GM19240 (cell line): ENCODE results near the gene PNKP.

ENCODE experiments used
- DNase-seq: peaks from one replicate; pipeline ENCODE4 v3.0.0; 2011; ENCODE audit warnings: low spot score; ENCODE audit not compliant: insufficient read length

The PNKP gene

GRCh38 chr19:49890349-49891311, 23.3 kb upstream of the PNKP start:
- no peak for DNase-seq

- no peak for DNase-seq
These were observed 22.4 kb upstream of the PNKP start for GRCh38 chr19:49889687-49890348.

DNA sequence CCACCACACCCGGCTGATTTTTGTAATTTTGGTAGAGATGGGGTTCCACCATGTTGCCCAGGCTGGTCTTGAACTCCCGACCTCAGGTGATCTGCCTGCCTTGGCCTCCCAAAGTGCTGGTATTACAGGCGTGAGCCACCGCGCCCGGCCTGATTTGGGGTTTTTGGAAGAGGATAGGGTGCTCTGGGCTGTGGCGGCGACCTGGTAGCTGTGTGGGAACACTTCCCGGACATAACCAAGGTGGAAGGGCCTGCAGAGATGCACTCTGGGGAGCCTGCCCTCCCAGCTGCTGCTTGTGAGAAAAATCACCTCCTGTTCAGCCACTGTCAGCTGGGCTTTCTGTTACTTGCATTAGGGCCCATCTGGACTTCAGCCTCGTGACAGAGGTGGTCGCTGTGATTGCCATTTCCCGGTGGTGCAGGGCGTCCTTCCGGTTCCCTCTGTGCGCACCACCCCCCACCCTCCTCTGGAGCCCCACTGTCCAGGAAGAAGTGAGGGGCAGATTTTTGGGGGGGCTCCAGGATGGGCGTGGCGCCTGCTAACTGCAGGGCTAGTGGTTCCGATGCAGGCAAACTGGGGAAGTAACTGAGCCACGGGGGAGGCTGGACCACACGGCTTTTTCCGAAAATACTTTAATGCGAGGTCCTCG, 21.8 kb upstream of the PNKP start:
- DNase-seq, result no peak

- no peak for DNase-seq
These were observed 21.1 kb upstream of the PNKP start for GRCh38 chr19:49888510-49888824.

DNA sequence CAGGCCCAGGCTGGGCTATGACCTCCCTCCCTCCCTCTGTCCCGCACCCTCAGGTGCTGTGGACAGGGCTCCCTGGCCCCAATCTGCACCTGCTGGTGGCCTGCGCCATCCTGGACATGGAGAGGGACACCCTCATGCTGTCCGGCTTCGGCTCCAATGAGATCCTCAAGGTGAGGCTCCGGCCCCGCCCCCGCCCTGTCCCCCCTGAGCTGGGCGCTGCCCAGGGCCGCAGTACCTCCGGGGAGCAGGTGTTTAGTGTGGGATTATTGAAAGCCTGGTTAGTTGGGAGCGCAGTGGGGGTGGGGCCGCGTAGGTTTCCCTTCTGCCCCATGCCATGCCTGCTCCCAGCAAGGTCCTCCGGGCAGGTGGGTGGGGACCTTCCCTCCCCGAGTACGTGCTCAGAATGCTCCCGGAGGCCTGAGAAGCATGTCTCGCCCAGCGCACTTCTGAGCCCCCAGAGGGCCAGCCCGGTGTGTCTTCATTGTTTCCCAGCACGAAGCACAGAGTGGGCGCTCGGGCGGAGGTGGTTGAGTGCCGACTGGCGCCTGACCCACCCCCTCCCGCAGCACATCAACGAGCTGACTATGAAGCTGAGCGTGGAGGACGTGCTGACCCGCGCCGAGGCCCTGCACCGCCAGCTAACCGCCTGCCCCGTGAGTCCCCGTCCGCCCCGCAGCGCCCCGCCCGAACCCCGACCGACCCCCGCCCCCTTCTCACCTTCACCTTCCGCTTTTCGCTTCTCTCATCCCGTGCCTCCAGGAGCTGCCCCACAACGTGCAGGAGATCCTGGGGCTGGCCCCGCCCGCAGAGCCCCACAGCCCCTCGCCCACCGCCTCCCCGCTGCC, 20.5 kb upstream of the PNKP start:
- no peak for DNase-seq

DNA sequence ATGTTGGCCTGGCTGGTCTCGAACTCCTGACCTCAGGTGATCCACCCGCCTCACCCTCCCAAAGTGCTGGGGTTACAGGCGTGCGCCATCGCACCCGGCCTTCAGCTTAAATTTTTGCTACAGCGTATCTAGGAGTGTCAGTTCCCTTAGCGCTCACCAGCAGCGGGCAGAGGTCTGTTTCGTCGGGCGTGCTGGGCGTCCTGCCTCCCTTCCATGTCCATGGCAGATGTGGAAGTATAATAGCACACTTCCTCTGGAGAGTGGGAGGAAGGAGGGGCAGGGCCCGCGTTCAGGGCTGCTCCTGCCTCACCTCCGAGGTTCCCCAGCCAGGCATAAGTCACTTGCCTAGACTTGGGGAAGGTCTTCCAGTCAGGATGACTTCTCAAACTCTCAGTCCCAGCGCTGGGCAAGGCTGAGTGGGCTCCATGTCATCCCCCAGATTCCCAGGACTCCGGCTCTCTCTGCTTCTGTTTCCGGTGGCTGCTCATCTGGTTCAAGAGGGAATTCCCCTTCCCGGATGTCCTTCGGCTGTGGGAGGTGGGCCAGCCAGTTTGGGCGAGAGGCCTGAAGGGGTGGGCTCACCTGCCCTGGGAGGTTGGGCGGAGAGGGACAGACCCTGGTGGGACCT, 19.8 kb upstream of the PNKP start:
- DNase-seq, result no peak

- no peak for DNase-seq
These were observed 17.4 kb upstream of the PNKP start for GRCh38 chr19:49884760-49885159.

DNA sequence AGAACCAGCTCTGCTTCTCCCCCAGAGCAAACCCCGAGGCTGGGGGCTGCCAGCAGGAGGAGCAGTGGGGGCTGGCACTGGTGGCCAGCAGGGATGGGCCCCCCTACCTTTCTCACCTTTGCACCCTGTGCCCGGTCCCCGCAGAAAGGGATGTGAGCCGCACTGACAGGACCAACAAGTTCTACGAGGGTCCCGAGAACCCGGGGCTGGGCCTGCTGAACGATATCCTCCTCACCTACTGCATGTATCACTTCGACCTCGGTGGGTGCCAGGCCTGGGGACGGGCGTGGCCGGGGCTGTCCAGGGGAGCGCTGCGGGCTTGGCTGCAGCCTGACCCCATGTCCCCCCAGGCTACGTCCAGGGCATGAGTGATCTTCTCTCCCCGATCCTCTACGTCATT, 16.7 kb upstream of the PNKP start:
- DNase-seq, result no peak

DNA sequence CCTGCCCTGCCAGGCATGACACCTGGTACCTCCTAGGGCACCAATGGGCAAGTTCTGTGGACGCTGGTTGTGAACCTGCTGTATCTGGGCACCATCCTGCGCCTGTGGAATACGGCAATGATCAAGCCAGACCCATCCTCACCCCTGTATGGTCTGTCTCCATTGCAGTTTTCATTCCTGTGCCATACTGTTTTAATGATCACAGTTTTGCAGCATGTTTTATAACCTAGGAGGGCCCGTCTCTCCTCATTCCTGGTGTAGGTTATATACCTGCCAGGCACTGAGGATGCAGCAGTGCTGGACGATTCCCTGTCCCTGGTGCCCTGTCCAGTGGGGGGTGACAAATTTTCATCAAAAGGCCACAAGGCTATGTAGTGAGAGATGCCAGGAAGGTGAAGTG, 15.7 kb upstream of the PNKP start:
- DNase-seq, result no peak

DNA sequence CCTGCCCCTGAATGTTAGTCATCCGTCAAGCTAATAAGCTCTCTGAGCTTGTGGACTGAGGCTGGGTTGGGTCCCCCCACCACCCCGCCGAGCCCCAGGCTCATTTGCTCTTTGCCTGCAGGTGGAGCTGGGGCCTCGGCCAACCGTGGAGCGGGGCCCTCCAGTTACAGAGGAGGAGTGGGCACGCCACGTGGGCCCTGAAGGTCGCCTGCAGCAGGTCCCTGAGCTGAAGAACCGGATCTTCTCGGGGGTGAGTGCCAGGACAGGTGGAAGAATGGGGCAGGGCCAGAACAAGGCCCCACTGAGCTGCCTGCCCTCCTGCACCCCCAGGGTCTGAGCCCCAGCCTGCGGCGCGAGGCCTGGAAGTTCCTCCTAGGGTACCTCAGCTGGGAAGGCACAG, 15.3 kb upstream of the PNKP start:
- no peak for DNase-seq

DNA sequence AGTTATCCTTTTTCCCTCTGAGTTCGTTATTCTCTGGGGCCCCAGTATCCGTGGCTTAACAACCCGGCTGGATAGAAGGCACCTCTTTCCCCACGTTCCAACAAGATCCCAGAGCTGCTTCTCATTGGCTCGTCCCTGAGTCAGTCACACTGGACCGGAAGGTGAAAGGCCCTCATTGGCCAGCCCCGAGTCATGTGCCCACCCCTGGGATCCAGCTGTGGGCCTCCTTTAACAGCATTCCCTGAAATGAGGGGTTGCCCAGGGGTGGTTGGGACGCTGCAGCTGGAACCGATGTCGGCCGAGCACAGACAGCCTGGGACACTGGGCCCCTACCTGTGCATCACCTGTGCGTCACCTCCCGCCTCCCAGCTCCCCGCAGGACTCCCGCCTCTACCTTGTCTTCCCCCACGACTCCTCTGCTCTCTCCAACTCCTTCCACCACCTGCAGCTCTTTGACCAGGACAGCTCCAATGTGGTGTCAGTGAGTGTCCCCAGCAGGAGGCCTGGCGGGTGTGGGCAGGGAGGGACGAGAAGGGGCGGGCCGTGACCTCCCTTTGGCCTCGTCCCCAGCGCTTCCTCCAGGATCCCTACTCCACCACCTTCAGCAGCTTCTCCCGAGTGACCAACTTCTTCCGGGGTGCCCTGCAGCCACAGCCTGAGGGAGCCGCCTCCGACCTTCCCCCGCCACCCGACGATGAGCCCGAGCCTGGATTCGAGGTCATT, 14.5 kb upstream of the PNKP start:
- DNase-seq, result no peak

DNA sequence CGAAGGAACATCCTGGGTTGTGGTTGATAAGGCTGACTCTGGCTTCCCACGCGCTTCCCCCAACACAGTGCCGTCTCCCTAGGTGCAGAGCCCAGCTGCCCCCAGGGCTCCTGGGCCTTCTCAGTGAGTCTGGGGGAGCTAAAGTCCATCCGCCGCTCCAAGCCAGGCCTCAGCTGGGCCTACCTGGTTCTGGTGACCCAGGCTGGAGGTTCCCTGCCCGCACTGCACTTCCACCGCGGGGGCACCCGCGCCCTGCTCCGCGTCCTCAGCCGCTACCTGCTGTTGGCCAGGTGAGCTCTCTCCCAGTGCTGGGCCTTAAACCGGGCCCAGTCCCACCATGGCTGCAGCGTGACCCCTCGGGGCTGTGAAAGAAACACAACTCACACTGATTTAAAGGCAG, 13.8 kb upstream of the PNKP start:
- no peak for DNase-seq

DNA sequence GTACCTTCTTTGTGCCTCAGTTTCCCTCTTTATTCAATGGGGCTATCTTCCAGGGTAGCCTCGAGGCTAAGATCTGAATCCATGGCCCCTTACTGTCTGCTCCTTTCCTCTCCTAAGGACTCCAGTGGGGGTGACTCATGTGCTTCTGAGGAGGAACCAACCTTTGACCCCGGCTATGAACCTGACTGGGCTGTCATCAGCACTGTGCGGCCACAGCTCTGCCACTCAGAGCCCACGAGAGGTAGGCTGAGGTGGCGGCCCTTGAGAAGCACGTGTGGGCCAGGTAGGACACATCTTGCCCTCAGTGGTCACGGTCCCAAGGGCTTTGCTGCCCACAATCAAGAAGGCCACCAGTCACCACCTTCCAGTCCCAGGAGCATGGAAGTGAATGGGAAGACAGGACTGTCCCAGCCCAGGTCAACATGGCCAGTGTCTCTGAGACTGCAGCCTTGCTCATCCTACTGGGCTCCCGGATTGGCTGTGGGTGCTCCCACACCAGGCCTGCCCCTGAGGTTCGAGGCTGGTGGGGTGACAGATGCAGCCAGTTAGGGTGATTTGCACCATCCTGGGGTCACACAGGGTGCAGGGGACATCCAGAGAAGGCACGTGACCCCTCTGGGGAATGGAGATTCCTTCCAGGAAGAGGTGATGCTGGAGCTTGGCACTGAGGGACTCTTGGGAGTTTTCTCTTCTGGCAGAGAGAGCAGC, 12.9 kb upstream of the PNKP start:
- no peak for DNase-seq

- DNase-seq, result no peak
These were observed 12.0 kb upstream of the PNKP start for GRCh38 chr19:49879243-49879963.

- no peak for DNase-seq
These were observed 11.3 kb upstream of the PNKP start for GRCh38 chr19:49878744-49879070.

GRCh38 chr19:49877879-49878743, 10.7 kb upstream of the PNKP start:
- DNase-seq, result peak; percentile 99

DNA sequence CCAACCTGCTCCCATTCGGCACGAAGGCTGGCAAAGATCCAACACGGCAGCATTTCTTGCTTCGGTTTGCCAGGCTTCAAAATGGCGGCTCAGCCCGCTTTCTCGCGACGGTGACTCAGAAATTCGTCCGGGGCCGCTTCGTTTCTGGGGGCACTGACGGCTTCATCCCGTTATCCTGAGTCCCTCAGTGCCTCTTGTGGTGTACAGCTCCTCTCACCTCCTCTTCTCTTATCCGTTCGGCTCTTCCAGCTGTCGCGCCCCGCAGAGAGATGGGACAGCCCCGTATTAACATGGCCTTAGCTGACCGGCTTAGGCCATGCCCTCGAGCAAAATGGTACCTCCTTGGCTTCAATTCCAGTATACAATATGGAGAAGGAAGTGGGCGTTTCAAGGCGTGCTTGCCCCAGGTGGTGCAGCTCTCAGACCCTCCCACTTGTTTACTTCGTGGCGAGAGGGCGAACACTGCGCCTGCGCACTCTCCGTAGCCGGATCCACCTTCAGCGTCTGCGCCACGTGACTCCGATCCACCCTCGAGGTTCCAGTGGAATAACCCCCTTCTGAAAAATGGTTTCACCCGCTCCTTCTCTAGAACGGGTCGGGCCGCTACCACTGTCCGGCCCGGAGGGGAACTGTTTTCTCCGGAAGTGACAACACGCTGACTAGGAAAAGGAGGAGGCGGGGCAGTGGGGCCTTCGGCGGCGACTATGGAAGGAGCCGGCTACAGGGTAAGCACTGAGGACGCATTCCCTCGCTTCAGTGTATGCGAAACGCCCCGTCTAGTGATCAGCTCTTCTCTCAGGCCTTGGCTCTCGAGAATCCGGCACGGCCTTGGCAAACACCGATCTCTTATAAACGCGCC, 9.9 kb upstream of the PNKP start, which contains the start of the genes AKT1S1 and TBC1D17:
Gene AKT1S1, minus strand, starts transcription at position 336 of the 859 bp plus-strand sequence. CDS start 4,060 bp downstream, outside the sequence.
Gene TBC1D17, plus strand, starts transcription at position 683 of the 859 bp plus-strand sequence. Its CDS starts 22 bp downstream, at position 705.
- DNase-seq, result peak; percentile 99
